T47D (cell line): ENCODE data around the gene STK4.

Source experiments
- DNase-seq, 2 experiments: peaks; one replicate each; pipeline versions ENCODE4 v3.0.0 to v3.0.0-alpha.2; 2011 to 2012; ENCODE audit warnings: low read depth in 1 of 2, low spot score in 1 of 2
- JUND ChIP-seq: IDR thresholded peaks from 2 replicates; pipeline ENCODE4 v1.6.1; 2012; ENCODE audit warnings: low read depth
- in situ Hi-C: cut with HindIII; loops from 2 replicates; pipeline ENCODE4 v1.10.0; 2016; ENCODE audit warnings: low sequenced_read_pairs, low pct_unique_long_range_greater_than_20kb

STK4 gene

GRCh38 chr20:45114465-45115385 lies 148.4 kb downstream of the STK4 start, which contains the start of gene WFDC5:
WFDC5 (minus strand) TSS chr20:45115174; CDS start chr20:45115083, 91 bp downstream.
- DNase-seq, result no peak
- TF ChIP-seq JUND, result no peak
- in situ Hi-C loops, result no loop called here

- in situ Hi-C loops, result no loop called here
These were observed 149.1 kb downstream of the STK4 start for GRCh38 chr20:45115386-45115774.

GRCh38 chr20:45115829-45116228 lies 149.5 kb downstream of the STK4 start:
- in situ Hi-C loops, result no loop called here
- TF ChIP-seq JUND, result no peak
- no peak for DNase-seq

More at GRCh38 chr20:45115386-45115774, 149.1 kb downstream of the STK4 start:
- DNase-seq, result no peak
- no peak for TF ChIP-seq JUND

GRCh38 chr20:45117581-45117980 lies 151.3 kb downstream of the STK4 start:
- no peak for DNase-seq
- in situ Hi-C loops, result no loop called here
- no peak for TF ChIP-seq JUND

DNA sequence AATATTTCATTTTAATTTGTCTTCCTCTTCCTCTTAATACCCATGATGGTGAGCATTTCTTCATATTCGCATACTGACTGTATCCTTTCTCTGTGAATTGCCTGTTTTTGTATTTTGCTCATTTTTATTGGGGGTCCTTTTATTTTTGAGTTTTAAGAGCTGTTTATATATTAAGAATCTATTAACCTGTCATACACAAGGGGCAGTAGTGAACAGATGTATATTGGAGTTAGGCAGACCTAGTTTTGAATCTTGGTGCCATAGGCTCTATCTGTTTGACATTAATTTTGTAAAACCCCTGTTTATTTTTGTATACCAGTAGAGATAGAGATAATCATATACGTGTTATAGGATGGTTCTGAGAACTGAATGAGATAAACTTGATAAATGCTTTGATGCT lies 151.7 kb downstream of the STK4 start:
- in situ Hi-C loops, result no loop called here
- no peak for DNase-seq
- TF ChIP-seq JUND, result no peak

- TF ChIP-seq JUND, result no peak
- no peak for DNase-seq
- in situ Hi-C loops, result no loop called here
These were observed 153.4 kb downstream of the STK4 start for GRCh38 chr20:45119556-45120266.

DNA sequence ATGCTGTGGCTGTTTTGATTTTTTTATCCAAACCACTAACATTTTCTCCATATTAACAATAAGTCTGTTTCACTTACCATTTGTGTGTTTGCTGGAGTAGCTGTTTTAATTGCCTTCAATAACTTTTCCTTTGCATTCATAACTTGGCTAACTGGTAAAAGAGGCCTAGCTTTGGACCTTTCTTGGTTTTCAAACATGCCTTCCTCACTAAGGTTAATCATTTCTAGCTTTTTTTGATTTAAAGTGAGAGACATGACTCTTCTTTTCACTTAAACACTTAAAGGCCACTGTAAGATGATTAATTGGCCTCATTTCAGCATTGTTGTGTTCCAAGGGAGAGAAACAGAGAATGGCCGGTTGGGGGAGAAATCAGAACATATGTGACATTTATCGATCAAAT lies 155.1 kb downstream of the STK4 start:
- in situ Hi-C loops, result no loop called here
- no peak for DNase-seq
- TF ChIP-seq JUND, result no peak

- no peak for DNase-seq
These were observed 158.1 kb downstream of the STK4 start, which contains the start of gene WFDC12 for GRCh38 chr20:45124365-45124764. WFDC12 (minus strand) TSS chr20:45124465; CDS start chr20:45124447, 18 bp downstream.

DNA sequence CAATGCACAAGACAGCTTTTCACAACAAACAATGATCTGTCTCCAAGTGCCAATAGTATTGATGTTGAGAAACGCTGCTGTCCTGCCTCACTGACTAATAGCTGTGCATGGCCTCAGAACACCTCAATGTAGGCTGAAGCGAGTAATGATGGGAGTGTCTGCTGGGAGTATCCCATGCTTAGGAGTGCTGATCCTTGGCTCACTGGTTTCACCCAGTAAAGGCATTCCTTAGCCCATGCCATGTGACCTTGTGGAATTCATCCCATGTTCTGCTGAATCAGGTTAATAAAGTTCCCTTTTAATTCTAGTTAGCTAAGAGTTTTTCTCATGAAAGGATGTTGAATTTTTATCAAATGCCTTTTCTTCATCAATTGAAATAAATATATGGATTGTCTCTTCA lies 161.8 kb downstream of the STK4 start:
- in situ Hi-C loops, result no loop called here
- DNase-seq, result no peak
- no peak for TF ChIP-seq JUND

More at GRCh38 chr20:45124365-45124764, 158.1 kb downstream of the STK4 start, which contains the start of gene WFDC12:
- TF ChIP-seq JUND, result no peak
- in situ Hi-C loops, result no loop called here
